ENCODE measurements around the gene BAZ1B.

BAZ1B gene

GRCh38 chr7:73522105-73522872 lies at the start of gene BAZ1B:
TSS of gene BAZ1B (minus strand) at chr7:73522293. CDS start at chr7:73521933, 360 bp downstream.
- TF ChIP-seq CTCF (IDR thresholded peaks at IDR 0.05; ENCODE audit: low read length) (no peak), EZH2 (IDR thresholded peaks at IDR 0.05; ENCODE audit: borderline replicate concordance, low read length) (no peak)
- Histone ChIP-seq H3K79me2 (ENCODE audit: insufficient read depth, low read length) (peaks cover 44% of the 10 kb centered on the region), H3K4me2 (ENCODE audit: low read length) (peak within 1 kb of the TSS; percentile 86), H3K9ac (ENCODE audit: low read length) (peak within 1 kb of the TSS; percentile 94), H3K36me3 (ENCODE audit: insufficient read depth, low read length) (peaks cover 34% of the 10 kb centered on the region), H3K9me2 (ENCODE audit: low read depth, low read length) (no peaks in the 10 kb centered on the region), H3K4me3 (ENCODE audit: low read depth, low read length, poor library complexity, severe bottlenecking) (peak within 1 kb of the TSS; percentile 81), H4K20me1 (ENCODE audit: insufficient read depth, low read length) (peaks cover 14% of the 10 kb centered on the region; the same call in 1 of the 2 replicates), H3K4me1 (ENCODE audit: insufficient read depth, low read length, severe bottlenecking) (peaks cover 67% of the 10 kb centered on the region), H3K27me3 (ENCODE audit: insufficient read depth, low read length) (no peaks in the 10 kb centered on the region), H3F3A (ENCODE audit: insufficient read depth, low read length) (no peaks in the 10 kb centered on the region), H3K9me3 (ENCODE audit: low read length) (no peaks in the 10 kb centered on the region), H3K27ac (ENCODE audit: low read depth, low read length, poor library complexity, severe bottlenecking) (peak within 1 kb of the TSS; percentile 86), H2AFZ (ENCODE audit: low read length) (0 out of 2 replicates have a peak within 1 kb of the TSS, but pooled peaks have one; percentile 0)

GRCh38 chr7:73570977-73571376 lies 48.9 kb upstream of the BAZ1B start:
- Histone ChIP-seq H3K27ac (ENCODE audit: low read depth, low read length, poor library complexity, severe bottlenecking) (no peak overlapping the region), H3K9me2 (ENCODE audit: low read depth, low read length) (no peaks in the 10 kb centered on the region), H3K4me2 (ENCODE audit: low read length) (no peak overlapping the region), H3K27me3 (ENCODE audit: insufficient read depth, low read length) (no peaks in the 10 kb centered on the region), H4K20me1 (ENCODE audit: insufficient read depth, low read length) (no peaks in the 10 kb centered on the region), H3K36me3 (ENCODE audit: insufficient read depth, low read length) (peaks cover 69% of the 10 kb centered on the region), H3K79me2 (ENCODE audit: insufficient read depth, low read length) (no peaks in the 10 kb centered on the region), H3K9ac (ENCODE audit: low read length) (no peak overlapping the region), H2AFZ (ENCODE audit: low read length) (no peak overlapping the region), H3K4me3 (ENCODE audit: low read depth, low read length, poor library complexity, severe bottlenecking) (no peak overlapping the region), H3K9me3 (ENCODE audit: low read length) (no peaks in the 10 kb centered on the region), H3K4me1 (ENCODE audit: insufficient read depth, low read length, severe bottlenecking) (peaks cover 2% of the 10 kb centered on the region), H3F3A (ENCODE audit: insufficient read depth, low read length) (no peaks in the 10 kb centered on the region)
- no peak for TF ChIP-seq EZH2 (IDR thresholded peaks at IDR 0.05; ENCODE audit: borderline replicate concordance, low read length)
- TF ChIP-seq CTCF (IDR thresholded peaks at IDR 0.05; ENCODE audit: low read length) = no peak

GRCh38 chr7:73570521-73570920 lies 48.4 kb upstream of the BAZ1B start:
- Histone ChIP-seq H3K36me3 (ENCODE audit: insufficient read depth, low read length) (peaks cover 67% of the 10 kb centered on the region), H3K9me3 (ENCODE audit: low read length) (no peaks in the 10 kb centered on the region), H3K27ac (ENCODE audit: low read depth, low read length, poor library complexity, severe bottlenecking) (no peak overlapping the region), H4K20me1 (ENCODE audit: insufficient read depth, low read length) (no peaks in the 10 kb centered on the region), H3K9ac (ENCODE audit: low read length) (no peak overlapping the region), H3K79me2 (ENCODE audit: insufficient read depth, low read length) (no peaks in the 10 kb centered on the region), H3K4me3 (ENCODE audit: low read depth, low read length, poor library complexity, severe bottlenecking) (no peak overlapping the region), H3K27me3 (ENCODE audit: insufficient read depth, low read length) (no peaks in the 10 kb centered on the region), H3K9me2 (ENCODE audit: low read depth, low read length) (no peaks in the 10 kb centered on the region), H3F3A (ENCODE audit: insufficient read depth, low read length) (no peaks in the 10 kb centered on the region), H3K4me1 (ENCODE audit: insufficient read depth, low read length, severe bottlenecking) (peaks cover 5% of the 10 kb centered on the region), H3K4me2 (ENCODE audit: low read length) (no peak overlapping the region), H2AFZ (ENCODE audit: low read length) (no peak overlapping the region)
- TF ChIP-seq EZH2 (IDR thresholded peaks at IDR 0.05; ENCODE audit: borderline replicate concordance, low read length) = no peak
- no peak for TF ChIP-seq CTCF (IDR thresholded peaks at IDR 0.05; ENCODE audit: low read length)

All from OCI-LY1 (cell line).